Smooth muscle cell (in vitro differentiated cells): ENCODE measurements around the gene PRPF4. TPM values are rescaled to one million over a fixed set of nuclear protein-coding genes. Genes with fewer than 3 reads are reported as not detected.
"Not testable (repeated sequence)": the region's sequence is repeated elsewhere in the genome, so short reads cannot be mapped to it uniquely, and the experiment has no call there.

Experiments used
- DNase-seq: peaks from one replicate; lab custom pipeline; 2025; ENCODE audit not compliant: unreplicated experiment; lab: John Stamatoyannopoulos, UW
- H2AFZ ChIP-seq: fragments of 200-600 bp; sonication (generic); 2 replicates; pipeline ENCODE4 v1.6.0; 2016; ENCODE audit warnings: antibody characterized with exemption, low read depth, mild to moderate bottlenecking
- H3F3A ChIP-seq: fragments of 200-600 bp; sonication (generic); 2 replicates; pipeline ENCODE4 v1.6.0; 2017; ENCODE audit warnings: antibody characterized with exemption, low read depth
- H3K27ac ChIP-seq: fragments of 200-600 bp; sonication (generic); 2 replicates; pipeline ENCODE4 v1.5.1; 2016; ENCODE audit warnings: low read depth, mild to moderate bottlenecking
- H3K27me3 ChIP-seq: fragments of 200-600 bp; sonication (generic); 2 replicates; pipeline ENCODE4 v1.6.1; 2016; ENCODE audit warnings: low read depth, mild to moderate bottlenecking
- H3K36me3 ChIP-seq: fragments of 200-600 bp; sonication (generic); 2 replicates; pipeline ENCODE4 v1.5.1; 2016; ENCODE audit warnings: low read depth
- H3K4me1 ChIP-seq: fragments of 200-600 bp; sonication (generic); 2 replicates; pipeline ENCODE4 v1.5.1; 2016; ENCODE audit warnings: low read depth
- H3K4me2 ChIP-seq: fragments of 200-600 bp; sonication (generic); 2 replicates; pipeline ENCODE4 v1.6.0; 2016; ENCODE audit warnings: mild to moderate bottlenecking
- H3K4me3 ChIP-seq: fragments of 200-600 bp; sonication (generic); 2 replicates; pipeline ENCODE4 v1.5.1; 2016; ENCODE audit warnings: mild to moderate bottlenecking
- H3K79me2 ChIP-seq: fragments of 200-600 bp; sonication (generic); 2 replicates; pipeline ENCODE4 v1.6.0; 2016; ENCODE audit warnings: low read depth, mild to moderate bottlenecking
- H3K9ac ChIP-seq: fragments of 200-600 bp; sonication (generic); 2 replicates; pipeline ENCODE4 v1.6.0; 2016; ENCODE audit warnings: low read depth
- H3K9me3 ChIP-seq: fragments of 200-600 bp; sonication (generic); replicated peaks from 2 replicates; pipeline ENCODE4 v1.5.1; 2016; ENCODE audit warnings: low read depth
- H4K20me1 ChIP-seq: fragments of 200-600 bp; sonication (generic); 2 replicates; pipeline ENCODE4 v1.6.0; 2016; ENCODE audit warnings: low read depth
- CTCF ChIP-seq: fragments of 200-600 bp; sonication (generic); IDR thresholded peaks from 2 replicates; pipeline ENCODE4 v1.5.1; 2017; ENCODE audit warnings: borderline replicate concordance, mild to moderate bottlenecking, antibody characterized with exemption; ENCODE audit not compliant: insufficient read depth, poor library complexity, severe bottlenecking
- WGBS: methylation state at CpG from one replicate; pipeline ENCODE4 v1.1.7; 2016; ENCODE audit warnings: low lambda C conversion rate; 5-methylcytosine and 5-hydroxymethylcytosine counted together
- polyA plus RNA-seq: library from polyadenylated mRNA; unstranded; fragments of >200 nt; fragmentation: Nextera tagmentation; extraction: Ambion mirVana; gene quantifications from 2 replicates; pipeline ENCODE4 v1.2.1, GENCODE V29; 2016
- total RNA-seq: library from RNA; depleted of rRNA; stranded (reverse); fragments of >200 nt; gene quantifications from 2 replicates; pipeline ENCODE4 v1.2.3, GENCODE V29; 2014

PRPF4 gene
- total and polyA plus RNA-seq, 2 experiments from 2014 or later: 18.5 to 22.2 TPM

GRCh38 chr9:113281356-113281755 lies 5.9 kb downstream of the PRPF4 start:
- H3K4me3 ChIP-seq: no peak overlapping the region
- H3K36me3 ChIP-seq: peaks cover 49% of the 10 kb centered on the region
- no peak overlapping the region for H3K27ac ChIP-seq
- peaks cover 3% of the 10 kb centered on the region for H3K4me1 ChIP-seq
- no peaks in the 10 kb centered on the region for H3F3A ChIP-seq
- no peaks in the 10 kb centered on the region for H3K27me3 ChIP-seq
- no peaks in the 10 kb centered on the region for H3K9me3 ChIP-seq
- no peak overlapping the region for H3K9ac ChIP-seq
- H2AFZ ChIP-seq: no peak overlapping the region
- H3K79me2 ChIP-seq: peaks cover 17% of the 10 kb centered on the region
- H4K20me1 ChIP-seq: no peaks in the 10 kb centered on the region
- H3K4me2 ChIP-seq: no peak overlapping the region
- TF ChIP-seq CTCF: no peak
- DNase-seq: no peak
- 99% methylated on average over 4 of the region's 4 CpGs for WGBS

- Histone ChIP-seq H3K4me1 (no peaks in the 10 kb centered on the region), H3K27ac (no peak overlapping the region), H3K9ac (no peak overlapping the region), H3F3A (no peaks in the 10 kb centered on the region), H3K4me2 (no peak overlapping the region), H4K20me1 (no peaks in the 10 kb centered on the region), H3K27me3 (no peaks in the 10 kb centered on the region), H3K9me3 (no peaks in the 10 kb centered on the region), H2AFZ (no peak overlapping the region), H3K79me2 (no peaks in the 10 kb centered on the region), H3K36me3 (peaks cover 43% of the 10 kb centered on the region), H3K4me3 (no peak overlapping the region)
- no peak for TF ChIP-seq CTCF
- no peak for DNase-seq
- WGBS: 100% methylated on average over 2 of the region's 2 CpGs
Measured at GRCh38 chr9:113289091-113289490, 13.6 kb downstream of the PRPF4 start.

- 94% methylated on average over 6 of the region's 6 CpGs for whole genome bisulfite sequencing
- H3K36me3 ChIP-seq: peaks cover 33% of the 10 kb centered on the region
- H3K4me2 ChIP-seq: no peak overlapping the region
- no peak for TF ChIP-seq CTCF
- no peaks in the 10 kb centered on the region for H3K4me1 ChIP-seq
- DNase-seq: no peak
- H2AFZ ChIP-seq: no peak overlapping the region
- H4K20me1 ChIP-seq: no peaks in the 10 kb centered on the region
- no peak overlapping the region for H3K9ac ChIP-seq
- H3K4me3 ChIP-seq: no peak overlapping the region
- H3K79me2 ChIP-seq: no peaks in the 10 kb centered on the region
- H3K9me3 ChIP-seq: no peaks in the 10 kb centered on the region
- no peaks in the 10 kb centered on the region for H3F3A ChIP-seq
- H3K27me3 ChIP-seq: no peaks in the 10 kb centered on the region
- H3K27ac ChIP-seq: no peak overlapping the region
Measured at GRCh38 chr9:113290052-113290607, 14.7 kb downstream of the PRPF4 start.

- H3K9me3 ChIP-seq: no peaks in the 10 kb centered on the region
- H3K27me3 ChIP-seq: no peaks in the 10 kb centered on the region
- no peak overlapping the region for H3K9ac ChIP-seq
- no peaks in the 10 kb centered on the region for H3K79me2 ChIP-seq
- H3K4me3 ChIP-seq: no peak overlapping the region
- peaks cover 18% of the 10 kb centered on the region for H3K36me3 ChIP-seq
- H4K20me1 ChIP-seq: no peaks in the 10 kb centered on the region
- H3K27ac ChIP-seq: no peak overlapping the region
- H3K4me2 ChIP-seq: no peak overlapping the region
- no peaks in the 10 kb centered on the region for H3F3A ChIP-seq
- no peak for DNase-seq
- WGBS: 93% methylated on average over 7 of the region's 7 CpGs
- no peak overlapping the region for H2AFZ ChIP-seq
- H3K4me1 ChIP-seq: no peaks in the 10 kb centered on the region
- no peak for TF ChIP-seq CTCF
Measured at GRCh38 chr9:113293285-113293878, 17.9 kb downstream of the PRPF4 start.

GRCh38 chr9:113296247-113296646 lies 20.8 kb downstream of the PRPF4 start:
- H2AFZ ChIP-seq, H3K4me1 ChIP-seq, H3K27me3 ChIP-seq, DNase-seq, H3K9me3 ChIP-seq, H3K4me2 ChIP-seq, H3K27ac ChIP-seq, H3K4me3 ChIP-seq, H3K79me2 ChIP-seq, H4K20me1 ChIP-seq, H3F3A ChIP-seq, H3K9ac ChIP-seq: not testable (repeated sequence)
- H3K36me3 ChIP-seq: peaks cover 11% of the 10 kb centered on the region
- 60% methylated on average over 8 of the region's 8 CpGs for WGBS
